NB4 (cell line): ENCODE data around the gene SLC35E1.

Source experiments
- DNase-seq: peaks from one replicate; pipeline ENCODE4 v3.0.0; 2010; ENCODE audit warnings: low read depth
- H3K4me3 ChIP-seq: one replicate; pipeline ENCODE4 v1.5.1; 2011; ENCODE audit warnings: mild to moderate bottlenecking, low read depth, low read length, moderate library complexity
- CTCF ChIP-seq: IDR thresholded peaks from one replicate; pipeline ENCODE4 v1.5.1; 2012; ENCODE audit warnings: low read depth, low read length
- MAX ChIP-seq: IDR thresholded peaks from 2 replicates; pipeline ENCODE4 v1.6.1; 2011; ENCODE audit warnings: low read depth, low read length
- MYC ChIP-seq: IDR thresholded peaks from 2 replicates; pipeline ENCODE4 v1.6.1; 2011; ENCODE audit warnings: low read depth, low read length
- POLR2A ChIP-seq: IDR thresholded peaks from 2 replicates; pipeline ENCODE4 v1.6.1; 2011; ENCODE audit warnings: mild to moderate bottlenecking; ENCODE audit not compliant: insufficient read length; ENCODE audit errors: extremely low read depth

The SLC35E1 gene

GRCh38 chr19:16584248-16585093 is 12.3 kb upstream of the SLC35E1 start:
- DNase-seq = peak; percentile 92
- TF ChIP-seq MYC (peak; percentile 93), MAX (peak; percentile 96), POLR2A (peak; percentile 49), CTCF (no peak)
- peak overlapping the region; percentile 41 for H3K4me3 ChIP-seq

- no peak overlapping the region for H3K4me3 ChIP-seq
- TF ChIP-seq POLR2A = no peak
- TF ChIP-seq MYC = no peak
- TF ChIP-seq MAX = no peak
- TF ChIP-seq CTCF = no peak
- DNase-seq = no peak
Observed at GRCh38 chr19:16582486-16583261, 10.5 kb upstream of the SLC35E1 start.

- H3K4me3 ChIP-seq = no peak overlapping the region
- no peak for DNase-seq
- TF ChIP-seq CTCF (no peak), MAX (no peak), POLR2A (no peak), MYC (no peak)
Observed at GRCh38 chr19:16581971-16582343, 9.7 kb upstream of the SLC35E1 start.

GRCh38 chr19:16581145-16581970 is 9.1 kb upstream of the SLC35E1 start:
- no peak for DNase-seq
- TF ChIP-seq MYC (no peak), POLR2A (no peak), MAX (no peak), CTCF (no peak)
- H3K4me3 ChIP-seq = no peak overlapping the region

- TF ChIP-seq CTCF (no peak), MAX (no peak), MYC (no peak)
- no peak for DNase-seq
- H3K4me3 ChIP-seq = no peak overlapping the region
Observed at GRCh38 chr19:16579381-16579780, 7.2 kb upstream of the SLC35E1 start.
